ENCODE measurements around the gene KRT74.

Gene KRT74

GRCh38 chr12:52517005-52517835 is 56.4 kb downstream of the KRT74 start:
- POLR2A ChIA-PET, result no interaction called here

GRCh38 chr12:52515927-52516831 is 57.5 kb downstream of the KRT74 start:
- DNase-seq (ENCODE audit: low read depth, low spot score), result no peak
- no peak for TF ChIP-seq CTCF (IDR thresholded peaks at IDR 0.05; ENCODE audit: insufficient read depth, low read length, missing control alignments)
- CTCF ChIA-PET, result interaction anchor here (0.7 to 7.5 kb wide), 5 partner anchors 8 to 364 kb away, joined by 3 to 48 read pairs (median 3); no protein-coding TSS in a partner anchor
- POLR2A ChIA-PET, result no interaction called here
- H3K4me3 ChIP-seq (ENCODE audit: low read depth, low read length), result no peak overlapping the region

More at GRCh38 chr12:52517005-52517835, 56.4 kb downstream of the KRT74 start:
- no peak for TF ChIP-seq CTCF (IDR thresholded peaks at IDR 0.05; ENCODE audit: insufficient read depth, low read length, missing control alignments)
- H3K4me3 ChIP-seq (ENCODE audit: low read depth, low read length), result no peak overlapping the region
- CTCF ChIA-PET, result interaction anchor here (1.2 to 7.5 kb wide), 4 partner anchors 9 to 363 kb away, joined by 3 to 48 read pairs (median 4); no protein-coding TSS in a partner anchor
- DNase-seq (ENCODE audit: low read depth, low spot score), result no peak
